ENCODE results near the gene GLIPR1L2.
"Not testable (repeated sequence)": the region's sequence is repeated elsewhere in the genome, so short reads cannot be mapped to it uniquely, and the experiment has no call there.

GRCh38 chr12:75445137-75445507 lies 54.2 kb downstream of the GLIPR1L2 start:
- TF ChIP-seq CTCF, POLR2A, EP300, POLR2AphosphoS5 (IDR thresholded peaks at IDR 0.05): not testable (repeated sequence)
